Neural cell (in vitro differentiated cells): ENCODE measurements around the gene MRO.
"Not testable (repeated sequence)": the region's sequence is repeated elsewhere in the genome, so short reads cannot be mapped to it uniquely, and the experiment has no call there.

Experiments
- EP300 ChIP-seq: fragments of 450-650 bp; conservative IDR thresholded peaks from 2 replicates; pipeline ENCODE4 v1.6.1; 2014; ENCODE audit warnings: antibody characterized with exemption, mild to moderate bottlenecking, moderate library complexity; ENCODE audit not compliant: poor library complexity, severe bottlenecking
- EZH2 ChIP-seq: fragments of 200-600, 300-800 bp; shearing (Covaris generic), sonication (generic); IDR thresholded peaks from 2 replicates; pipeline ENCODE4 v1.6.1; 2014; ENCODE audit warnings: antibody characterized with exemption, low read length, borderline replicate concordance, mild to moderate bottlenecking; ENCODE audit not compliant: insufficient read depth, poor library complexity, severe bottlenecking
- POLR2AphosphoS5 ChIP-seq: IDR thresholded peaks from 2 replicates; pipeline ENCODE4 v1.6.1; 2012
- RAD21 ChIP-seq: fragments of 450-650 bp; conservative IDR thresholded peaks from 2 replicates; pipeline ENCODE4 v1.6.1; 2014; ENCODE audit warnings: antibody characterized with exemption, mild to moderate bottlenecking, moderate library complexity
- TAF1 ChIP-seq: IDR thresholded peaks from 2 replicates; pipeline ENCODE4 v1.6.1; 2012; ENCODE audit warnings: low read depth
- TF ChIP-seq, protein P1 (sequence below): fragments of 450-650 bp; IDR thresholded peaks from 2 replicates; pipeline ENCODE4 v1.5.1; 2014; ENCODE audit warnings: antibody characterized with exemption, mild to moderate bottlenecking, moderate library complexity; ENCODE audit not compliant: poor library complexity, severe bottlenecking
- TF ChIP-seq, protein P2 (sequence below): IDR thresholded peaks from 2 replicates; pipeline ENCODE4 v1.6.1; 2012; ENCODE audit warnings: borderline replicate concordance

DNA sequence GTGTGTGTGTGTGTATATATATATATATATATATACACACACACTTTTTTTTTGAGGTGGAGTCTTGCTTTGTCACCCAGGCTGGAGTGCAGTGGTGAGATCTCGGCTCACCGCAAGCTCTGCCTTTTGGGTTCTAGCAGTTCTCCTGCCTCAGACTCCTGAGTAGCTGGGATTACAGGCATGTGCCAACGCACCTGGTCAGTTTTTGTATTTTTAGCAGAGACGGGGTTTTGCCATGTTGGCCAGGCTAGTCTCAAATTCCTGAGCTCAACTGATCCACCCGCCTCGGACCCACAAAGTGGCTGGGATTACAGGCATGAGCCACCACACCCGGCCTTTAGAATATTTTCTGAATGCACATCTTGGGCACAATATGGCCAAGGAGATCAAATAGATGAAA, 13.7 kb upstream of the MRO start:
- TF ChIP-seq, protein P1, sequence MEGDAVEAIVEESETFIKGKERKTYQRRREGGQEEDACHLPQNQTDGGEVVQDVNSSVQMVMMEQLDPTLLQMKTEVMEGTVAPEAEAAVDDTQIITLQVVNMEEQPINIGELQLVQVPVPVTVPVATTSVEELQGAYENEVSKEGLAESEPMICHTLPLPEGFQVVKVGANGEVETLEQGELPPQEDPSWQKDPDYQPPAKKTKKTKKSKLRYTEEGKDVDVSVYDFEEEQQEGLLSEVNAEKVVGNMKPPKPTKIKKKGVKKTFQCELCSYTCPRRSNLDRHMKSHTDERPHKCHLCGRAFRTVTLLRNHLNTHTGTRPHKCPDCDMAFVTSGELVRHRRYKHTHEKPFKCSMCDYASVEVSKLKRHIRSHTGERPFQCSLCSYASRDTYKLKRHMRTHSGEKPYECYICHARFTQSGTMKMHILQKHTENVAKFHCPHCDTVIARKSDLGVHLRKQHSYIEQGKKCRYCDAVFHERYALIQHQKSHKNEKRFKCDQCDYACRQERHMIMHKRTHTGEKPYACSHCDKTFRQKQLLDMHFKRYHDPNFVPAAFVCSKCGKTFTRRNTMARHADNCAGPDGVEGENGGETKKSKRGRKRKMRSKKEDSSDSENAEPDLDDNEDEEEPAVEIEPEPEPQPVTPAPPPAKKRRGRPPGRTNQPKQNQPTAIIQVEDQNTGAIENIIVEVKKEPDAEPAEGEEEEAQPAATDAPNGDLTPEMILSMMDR = not testable (repeated sequence)
- TF ChIP-seq RAD21, EP300, EZH2, POLR2AphosphoS5, TAF1: not testable (repeated sequence)
- TF ChIP-seq, protein P2, sequence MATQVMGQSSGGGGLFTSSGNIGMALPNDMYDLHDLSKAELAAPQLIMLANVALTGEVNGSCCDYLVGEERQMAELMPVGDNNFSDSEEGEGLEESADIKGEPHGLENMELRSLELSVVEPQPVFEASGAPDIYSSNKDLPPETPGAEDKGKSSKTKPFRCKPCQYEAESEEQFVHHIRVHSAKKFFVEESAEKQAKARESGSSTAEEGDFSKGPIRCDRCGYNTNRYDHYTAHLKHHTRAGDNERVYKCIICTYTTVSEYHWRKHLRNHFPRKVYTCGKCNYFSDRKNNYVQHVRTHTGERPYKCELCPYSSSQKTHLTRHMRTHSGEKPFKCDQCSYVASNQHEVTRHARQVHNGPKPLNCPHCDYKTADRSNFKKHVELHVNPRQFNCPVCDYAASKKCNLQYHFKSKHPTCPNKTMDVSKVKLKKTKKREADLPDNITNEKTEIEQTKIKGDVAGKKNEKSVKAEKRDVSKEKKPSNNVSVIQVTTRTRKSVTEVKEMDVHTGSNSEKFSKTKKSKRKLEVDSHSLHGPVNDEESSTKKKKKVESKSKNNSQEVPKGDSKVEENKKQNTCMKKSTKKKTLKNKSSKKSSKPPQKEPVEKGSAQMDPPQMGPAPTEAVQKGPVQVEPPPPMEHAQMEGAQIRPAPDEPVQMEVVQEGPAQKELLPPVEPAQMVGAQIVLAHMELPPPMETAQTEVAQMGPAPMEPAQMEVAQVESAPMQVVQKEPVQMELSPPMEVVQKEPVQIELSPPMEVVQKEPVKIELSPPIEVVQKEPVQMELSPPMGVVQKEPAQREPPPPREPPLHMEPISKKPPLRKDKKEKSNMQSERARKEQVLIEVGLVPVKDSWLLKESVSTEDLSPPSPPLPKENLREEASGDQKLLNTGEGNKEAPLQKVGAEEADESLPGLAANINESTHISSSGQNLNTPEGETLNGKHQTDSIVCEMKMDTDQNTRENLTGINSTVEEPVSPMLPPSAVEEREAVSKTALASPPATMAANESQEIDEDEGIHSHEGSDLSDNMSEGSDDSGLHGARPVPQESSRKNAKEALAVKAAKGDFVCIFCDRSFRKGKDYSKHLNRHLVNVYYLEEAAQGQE = not testable (repeated sequence)
